Endometrium (tissue), 2 donors: Measurements from ENCODE around the gene EPAS1.

Experiments used
- FAIRE-seq: peaks from 2 replicates; lab custom pipeline; 2012; peaks lifted over from hg19 to GRCh38; lab: Jason Lieb, UNC
- donor health status: control.
- donor health status: control.

The EPAS1 gene

GRCh38 chr2:46296840-46297545 is at the start of gene EPAS1:
Gene EPAS1, plus strand, starts transcription at chr2:46297407. Its CDS starts 505 bp downstream, at chr2:46297912.
- no peak for FAIRE-seq

- no peak for FAIRE-seq
Measured at GRCh38 chr2:46248171-46248570, 49.0 kb upstream of the EPAS1 start.

GRCh38 chr2:46249654-46250053 is 47.6 kb upstream of the EPAS1 start:
- no peak for FAIRE-seq

GRCh38 chr2:46252891-46253659 is 44.1 kb upstream of the EPAS1 start:
- no peak for FAIRE-seq

GRCh38 chr2:46254474-46254873 is 42.7 kb upstream of the EPAS1 start:
- FAIRE-seq: no peak

GRCh38 chr2:46256563-46257142 is 40.6 kb upstream of the EPAS1 start:
- FAIRE-seq: no peak

DNA sequence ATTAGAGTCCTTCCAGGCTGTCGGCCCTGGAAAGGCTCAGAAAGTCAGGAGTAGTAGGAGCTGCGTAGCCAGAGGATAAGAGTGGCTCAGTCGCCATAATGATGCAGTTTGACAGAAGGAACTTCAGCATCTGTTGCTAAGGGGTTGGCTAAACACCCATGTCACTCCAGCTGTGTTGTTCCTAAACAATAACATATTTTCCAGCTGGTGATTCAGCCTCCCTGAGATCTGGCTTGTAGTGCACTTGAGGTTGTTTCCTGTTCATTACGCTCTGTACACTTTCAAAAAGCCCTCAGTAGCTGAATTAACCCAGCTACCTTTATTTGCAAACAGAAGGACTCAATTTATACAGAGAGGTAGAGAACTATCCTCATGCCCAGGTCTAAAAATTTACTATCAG is 39.7 kb upstream of the EPAS1 start:
- no peak for FAIRE-seq

DNA sequence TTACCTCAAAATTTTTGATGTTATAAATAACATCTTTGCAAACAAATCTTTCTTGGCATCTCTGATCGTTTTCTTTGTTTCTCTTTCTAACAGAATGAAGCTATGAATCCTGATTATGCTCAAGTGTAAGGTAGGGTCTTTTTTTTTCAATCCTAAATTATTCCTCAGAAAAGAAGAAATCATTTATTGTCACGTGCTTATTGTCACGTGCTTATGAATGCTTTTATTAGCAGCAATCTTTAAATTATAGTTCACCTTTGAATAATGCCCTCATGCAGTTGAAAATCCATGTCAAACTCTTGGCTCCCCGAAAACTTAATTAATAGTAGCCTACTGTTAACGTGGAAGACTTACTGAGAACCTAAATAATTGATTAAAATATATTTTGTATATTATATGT is 39.2 kb upstream of the EPAS1 start:
- no peak for FAIRE-seq

- FAIRE-seq: no peak
Measured at GRCh38 chr2:46258937-46259776, 38.0 kb upstream of the EPAS1 start.

DNA sequence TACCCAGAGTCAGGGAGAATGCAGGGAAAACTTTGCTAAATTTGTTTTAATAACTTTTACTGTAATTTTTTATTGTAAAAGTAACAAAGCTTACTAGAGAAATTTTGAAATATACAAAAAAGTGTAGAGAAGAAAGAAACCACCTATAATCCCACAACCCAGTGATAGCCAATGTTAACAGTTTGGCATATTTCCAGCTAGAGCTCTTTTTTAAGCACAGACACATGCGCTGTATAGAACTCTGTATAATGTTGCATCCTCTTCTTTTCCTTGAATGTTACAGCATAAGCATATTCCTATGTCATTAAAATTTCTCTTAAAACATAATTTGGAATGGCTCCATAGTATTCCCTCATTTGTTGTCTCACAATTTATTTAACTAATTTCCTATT is 37.4 kb upstream of the EPAS1 start:
- FAIRE-seq: no peak

- no peak for FAIRE-seq
Measured at GRCh38 chr2:46260305-46260704, 36.9 kb upstream of the EPAS1 start.

DNA sequence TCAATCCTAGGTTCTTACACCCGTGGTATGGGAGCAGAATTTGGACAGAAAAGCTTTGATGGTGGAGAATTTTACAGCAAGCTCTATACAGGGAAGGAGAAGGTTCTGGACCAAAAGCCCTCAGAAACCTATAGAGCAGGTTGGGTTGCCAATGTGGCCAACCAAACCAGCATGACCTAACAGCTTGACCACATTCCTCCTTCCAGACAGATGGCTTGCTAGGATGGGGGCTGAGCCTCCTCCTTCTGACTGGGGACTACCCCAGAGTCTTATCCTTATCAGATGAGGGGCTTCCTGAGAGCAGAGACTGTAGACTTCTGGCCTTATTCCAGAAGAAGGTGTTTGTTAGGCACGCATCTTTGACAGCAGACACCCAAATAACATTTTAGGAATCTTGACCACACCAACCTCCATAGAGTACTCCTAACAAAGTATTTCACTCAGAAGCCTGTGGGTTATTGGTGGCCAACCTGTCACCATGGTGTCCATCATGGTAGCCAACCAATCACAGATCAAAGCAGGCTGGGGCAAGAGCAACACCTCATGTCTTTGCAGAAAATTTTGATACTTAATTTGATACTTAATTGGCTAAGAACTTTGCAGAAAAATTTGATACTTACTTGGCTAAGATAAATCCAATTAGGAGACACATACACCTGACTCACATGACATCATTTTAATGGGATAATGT is 34.8 kb upstream of the EPAS1 start:
- FAIRE-seq: no peak

GRCh38 chr2:46263347-46263746 is 33.9 kb upstream of the EPAS1 start:
- no peak for FAIRE-seq

DNA sequence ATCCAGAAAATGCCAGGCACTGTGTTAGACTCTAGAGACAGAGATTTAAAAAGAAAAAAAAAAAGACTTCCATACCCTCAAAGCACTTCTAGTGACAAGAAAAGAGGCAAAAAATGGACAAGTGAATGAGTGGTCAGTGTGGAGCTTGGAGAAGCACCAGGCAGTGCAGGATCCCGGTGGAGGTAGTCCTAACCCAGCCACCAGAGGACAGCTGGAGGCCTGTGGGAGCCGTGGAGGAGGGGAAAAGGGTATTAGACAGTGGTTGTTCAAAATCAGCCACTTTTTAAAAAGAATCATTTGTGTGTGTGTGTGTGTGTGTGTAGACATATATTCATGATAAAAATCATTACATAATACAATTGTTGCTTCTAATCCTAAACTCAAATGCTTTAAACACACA is 32.8 kb upstream of the EPAS1 start:
- FAIRE-seq: no peak

- FAIRE-seq: no peak
Measured at GRCh38 chr2:46266134-46266533, 31.1 kb upstream of the EPAS1 start.

DNA sequence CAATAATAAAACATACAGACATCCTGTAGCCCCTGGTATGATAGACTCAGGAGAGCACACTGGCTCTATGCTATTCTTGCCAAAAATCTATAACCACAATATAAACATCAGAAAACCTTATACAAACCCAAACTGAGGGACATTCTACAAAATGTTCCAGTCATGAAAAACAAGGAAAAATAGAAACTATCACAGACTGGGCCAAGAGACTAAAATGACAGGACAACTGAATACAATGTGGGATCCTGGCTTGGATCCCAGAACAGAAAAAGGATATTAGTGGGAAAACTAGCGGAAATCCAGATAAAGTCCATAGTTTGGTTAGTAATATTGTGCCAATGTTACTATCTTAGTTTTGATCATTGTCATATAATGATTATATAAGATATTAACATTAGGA is 29.6 kb upstream of the EPAS1 start:
- no peak for FAIRE-seq

- FAIRE-seq: no peak
Measured at GRCh38 chr2:46268196-46268595, 29.0 kb upstream of the EPAS1 start.

- FAIRE-seq: no peak
Measured at GRCh38 chr2:46269001-46269400, 28.2 kb upstream of the EPAS1 start.

GRCh38 chr2:46269544-46270273 is 27.5 kb upstream of the EPAS1 start:
- FAIRE-seq: no peak

DNA sequence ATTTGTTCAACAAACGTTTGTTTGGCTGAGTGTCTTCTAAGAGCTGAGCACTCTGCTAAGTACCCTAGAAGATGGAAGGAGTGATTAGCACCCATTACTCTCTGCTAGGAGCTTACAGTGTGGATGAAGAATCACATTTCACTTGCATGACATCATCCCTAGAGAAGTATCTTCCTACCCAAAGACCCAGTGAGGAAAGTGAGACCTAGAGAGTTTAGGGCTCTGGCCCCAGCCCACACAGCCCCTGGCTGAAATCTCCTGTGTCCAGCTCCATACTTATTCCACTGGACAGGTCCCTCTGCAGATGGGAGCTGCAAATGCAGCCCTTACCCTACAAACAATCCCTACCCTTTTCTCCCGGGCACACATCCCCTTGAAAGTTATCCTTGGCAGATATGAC is 26.8 kb upstream of the EPAS1 start:
- FAIRE-seq: no peak

- no peak for FAIRE-seq
Measured at GRCh38 chr2:46273225-46273863, 23.9 kb upstream of the EPAS1 start.
